AG08396 (cell line): ENCODE data around the gene CYP2R1.

Experiments
- DNase-seq: peaks from one replicate; pipeline ENCODE4 v3.0.0; 2012; ENCODE audit warnings: low spot score, mixed read lengths

Gene CYP2R1

GRCh38 chr11:14892036-14892556 is at the start of gene CYP2R1:
TSS of gene CYP2R1 (minus strand) at chr11:14892231. CDS start at chr11:14892205, 26 bp downstream.
- DNase-seq = peak; percentile 98

GRCh38 chr11:14938936-14939335 is 46.9 kb upstream of the CYP2R1 start:
- DNase-seq = no peak

GRCh38 chr11:14934641-14935351 is 42.8 kb upstream of the CYP2R1 start:
- no peak for DNase-seq

GRCh38 chr11:14932447-14932846 is 40.4 kb upstream of the CYP2R1 start:
- DNase-seq = no peak

GRCh38 chr11:14930369-14930768 is 38.3 kb upstream of the CYP2R1 start:
- no peak for DNase-seq

- peak; percentile 23 for DNase-seq
Observed at GRCh38 chr11:14927146-14927545, 35.1 kb upstream of the CYP2R1 start.

- no peak for DNase-seq
Observed at GRCh38 chr11:14924318-14924717, 32.3 kb upstream of the CYP2R1 start.

GRCh38 chr11:14916403-14916802 is 24.4 kb upstream of the CYP2R1 start:
- DNase-seq = no peak

- no peak for DNase-seq
Observed at GRCh38 chr11:14914536-14914935, 22.5 kb upstream of the CYP2R1 start.

GRCh38 chr11:14908214-14908880 is 16.3 kb upstream of the CYP2R1 start:
- peak; percentile 47 for DNase-seq

GRCh38 chr11:14907411-14908213 is 15.6 kb upstream of the CYP2R1 start:
- no peak for DNase-seq

GRCh38 chr11:14906993-14907392 is 15.0 kb upstream of the CYP2R1 start:
- no peak for DNase-seq

- no peak for DNase-seq
Observed at GRCh38 chr11:14906578-14906977, 14.5 kb upstream of the CYP2R1 start.

GRCh38 chr11:14905104-14906033 is 13.3 kb upstream of the CYP2R1 start:
- DNase-seq = peak; percentile 43

- peak; percentile 73 for DNase-seq
Observed at GRCh38 chr11:14904745-14905103, 12.7 kb upstream of the CYP2R1 start.

GRCh38 chr11:14902650-14903350 is 10.8 kb upstream of the CYP2R1 start:
- DNase-seq = peak; percentile 68

- DNase-seq = no peak
Observed at GRCh38 chr11:14898906-14899305, 6.9 kb upstream of the CYP2R1 start.

- no peak for DNase-seq
Observed at GRCh38 chr11:14898355-14898754, 6.3 kb upstream of the CYP2R1 start.

- DNase-seq = no peak
Observed at GRCh38 chr11:14894657-14895598, 2.9 kb upstream of the CYP2R1 start.

- no peak for DNase-seq
Observed at GRCh38 chr11:14892577-14892976, 546 bp upstream of the CYP2R1 start.
